Endothelial cell (in vitro differentiated cells): ENCODE data around the gene ITPA. TPM values are rescaled to one million over a fixed set of nuclear protein-coding genes. Genes with fewer than 3 reads are reported as not detected.

Experiments used
- DNase-seq: peaks from one replicate; pipeline ENCODE4 v3.0.0; 2021; ENCODE audit warnings: low spot score
- H3K27ac Mint-ChIP-seq: one replicate; pipeline ENCODE4 v1.8.0; 2021; ENCODE audit warnings: mixed read lengths, inconsistent platforms; ENCODE audit not compliant: unreplicated experiment
- H3K27me3 Mint-ChIP-seq: one replicate; pipeline ENCODE4 v1.8.0; 2021; ENCODE audit warnings: mild to moderate bottlenecking, moderate library complexity, mixed read lengths, inconsistent platforms; ENCODE audit not compliant: unreplicated experiment
- H3K36me3 Mint-ChIP-seq: one replicate; pipeline ENCODE4 v1.8.0; 2021; ENCODE audit warnings: mild to moderate bottlenecking, low read depth, mixed read lengths, inconsistent platforms; ENCODE audit not compliant: unreplicated experiment
- H3K4me1 Mint-ChIP-seq: one replicate; pipeline ENCODE4 v1.8.0; 2021; ENCODE audit warnings: mild to moderate bottlenecking, mixed read lengths, inconsistent platforms; ENCODE audit not compliant: unreplicated experiment
- H3K4me3 Mint-ChIP-seq: one replicate; pipeline ENCODE4 v1.8.0; 2021; ENCODE audit warnings: mild to moderate bottlenecking, mixed read lengths, inconsistent platforms; ENCODE audit not compliant: unreplicated experiment
- H3K9me3 Mint-ChIP-seq: one replicate; pipeline ENCODE4 v1.8.0; 2021; ENCODE audit warnings: mixed read lengths, inconsistent platforms; ENCODE audit not compliant: unreplicated experiment
- total RNA-seq: library from RNA; stranded (reverse); fragmentation: NEBNext Ultra II Directional; extraction: Animal tissue kit (Norgen Biotek cat#: 25700); gene quantifications from one replicate; pipeline ENCODE4 v1.2.1, GENCODE V29; 2021; ENCODE audit not compliant: unreplicated experiment
- TF ChIP-seq, protein P1 (sequence below): fragments of 200-600 bp; sonication (generic); IDR thresholded peaks from one replicate; pipeline ENCODE4 v1.5.0; 2021; ENCODE audit warnings: antibody characterized with exemption; ENCODE audit not compliant: unreplicated experiment

ITPA gene
- total RNA-seq, 1 donor from 2014 or later, result 45.9 TPM

DNA sequence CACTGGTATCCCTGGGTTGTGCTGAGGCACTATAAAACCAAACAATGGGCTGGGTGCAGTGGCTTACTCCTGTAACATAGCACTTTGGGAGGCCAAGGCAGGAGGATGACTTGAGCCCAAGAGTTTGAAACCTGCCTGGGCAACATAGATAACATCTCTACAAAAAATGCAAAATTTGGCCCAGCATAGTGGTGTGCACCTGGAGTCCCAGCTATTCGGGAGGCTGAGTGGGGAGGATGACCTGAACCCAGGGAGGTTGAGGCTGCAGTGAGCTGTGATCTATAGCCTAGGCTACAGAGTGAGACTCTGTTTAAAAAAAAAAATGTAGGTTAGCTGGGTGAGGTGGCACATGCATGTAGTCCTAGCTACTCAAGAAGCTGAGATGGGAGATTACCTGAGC is 37.4 kb downstream of the ITPA start:
- H3K36me3 Mint-ChIP-seq, result peaks cover 4% of the 10 kb centered on the region
- no peak for DNase-seq
- no peak overlapping the region for H3K4me3 Mint-ChIP-seq
- H3K27me3 Mint-ChIP-seq, result peaks cover 6% of the 10 kb centered on the region
- H3K27ac Mint-ChIP-seq, result no peak overlapping the region
- H3K9me3 Mint-ChIP-seq, result no peaks in the 10 kb centered on the region
- H3K4me1 Mint-ChIP-seq, result no peaks in the 10 kb centered on the region
- TF ChIP-seq, protein P1, sequence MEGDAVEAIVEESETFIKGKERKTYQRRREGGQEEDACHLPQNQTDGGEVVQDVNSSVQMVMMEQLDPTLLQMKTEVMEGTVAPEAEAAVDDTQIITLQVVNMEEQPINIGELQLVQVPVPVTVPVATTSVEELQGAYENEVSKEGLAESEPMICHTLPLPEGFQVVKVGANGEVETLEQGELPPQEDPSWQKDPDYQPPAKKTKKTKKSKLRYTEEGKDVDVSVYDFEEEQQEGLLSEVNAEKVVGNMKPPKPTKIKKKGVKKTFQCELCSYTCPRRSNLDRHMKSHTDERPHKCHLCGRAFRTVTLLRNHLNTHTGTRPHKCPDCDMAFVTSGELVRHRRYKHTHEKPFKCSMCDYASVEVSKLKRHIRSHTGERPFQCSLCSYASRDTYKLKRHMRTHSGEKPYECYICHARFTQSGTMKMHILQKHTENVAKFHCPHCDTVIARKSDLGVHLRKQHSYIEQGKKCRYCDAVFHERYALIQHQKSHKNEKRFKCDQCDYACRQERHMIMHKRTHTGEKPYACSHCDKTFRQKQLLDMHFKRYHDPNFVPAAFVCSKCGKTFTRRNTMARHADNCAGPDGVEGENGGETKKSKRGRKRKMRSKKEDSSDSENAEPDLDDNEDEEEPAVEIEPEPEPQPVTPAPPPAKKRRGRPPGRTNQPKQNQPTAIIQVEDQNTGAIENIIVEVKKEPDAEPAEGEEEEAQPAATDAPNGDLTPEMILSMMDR, result no peak

DNA sequence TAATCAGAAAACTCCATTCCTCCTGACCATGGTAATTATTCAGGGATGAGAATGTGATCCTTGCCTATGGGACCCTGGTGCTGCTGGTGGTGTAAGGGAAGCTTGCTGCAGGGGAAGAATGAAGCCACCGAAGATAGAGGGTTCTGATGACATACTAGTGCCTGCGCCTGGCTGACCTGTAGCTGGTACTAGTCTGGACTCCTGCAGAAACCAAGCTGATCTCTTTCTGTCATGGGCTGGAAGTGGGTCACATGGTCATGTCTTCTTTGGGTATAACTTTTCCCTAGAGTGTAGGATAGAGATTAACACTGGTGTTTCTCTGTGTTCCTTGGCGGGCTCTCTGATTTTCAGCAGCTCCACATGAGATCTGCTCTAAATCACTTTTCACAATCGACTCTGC is 38.3 kb downstream of the ITPA start:
- TF ChIP-seq, protein P1, result no peak
- H3K4me3 Mint-ChIP-seq, result no peak overlapping the region
- no peaks in the 10 kb centered on the region for H3K27me3 Mint-ChIP-seq
- H3K9me3 Mint-ChIP-seq, result no peaks in the 10 kb centered on the region
- peaks cover 7% of the 10 kb centered on the region for H3K36me3 Mint-ChIP-seq
- no peaks in the 10 kb centered on the region for H3K4me1 Mint-ChIP-seq
- DNase-seq, result no peak
- H3K27ac Mint-ChIP-seq, result no peak overlapping the region

DNA sequence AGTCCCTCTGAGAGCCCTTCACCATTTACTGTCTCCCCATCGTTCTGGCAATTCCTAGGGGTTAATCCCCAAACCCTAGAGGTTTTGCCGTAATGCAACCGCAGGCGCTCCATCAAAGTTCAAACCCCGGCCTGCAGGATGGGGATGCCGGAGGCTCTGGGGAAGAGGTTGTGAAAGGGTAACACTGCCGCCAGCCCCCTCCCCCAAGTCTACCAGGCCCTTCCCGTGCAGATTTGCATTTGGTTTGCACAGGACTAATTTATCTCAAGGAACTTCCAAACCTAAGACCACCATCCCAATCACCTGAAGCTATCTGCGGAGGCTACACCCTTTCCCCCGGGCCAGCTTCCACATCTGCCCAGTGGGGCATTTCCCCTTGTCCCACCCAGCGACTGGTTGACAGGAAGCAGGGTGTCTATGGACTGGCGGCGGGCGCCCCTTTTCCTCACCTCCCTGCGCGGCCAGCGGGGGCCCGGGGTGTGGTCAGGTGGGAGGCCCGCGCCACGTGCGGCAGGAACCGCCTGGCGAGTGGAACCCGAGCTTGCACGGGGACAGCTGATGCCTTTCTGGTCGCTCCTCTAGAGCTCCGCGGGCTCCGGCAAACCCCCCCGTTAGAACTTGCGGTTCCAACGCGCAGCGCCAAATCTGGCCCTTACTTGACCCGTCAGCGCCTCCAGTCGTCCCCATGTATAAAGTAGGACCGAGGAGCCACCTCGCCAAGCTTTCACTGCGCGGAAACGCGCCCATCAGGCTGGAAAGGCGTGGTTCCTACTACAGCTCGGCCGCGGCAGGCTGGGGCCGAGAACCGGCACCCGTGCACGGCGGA is 39.1 kb downstream of the ITPA start:
- Mint-ChIP-seq H3K27ac (no peak overlapping the region), H3K36me3 (peaks cover 9% of the 10 kb centered on the region), H3K4me3 (no peak overlapping the region), H3K4me1 (no peaks in the 10 kb centered on the region), H3K9me3 (no peaks in the 10 kb centered on the region), H3K27me3 (no peaks in the 10 kb centered on the region)
- DNase-seq, result peak; percentile 34
- TF ChIP-seq, protein P1, result no peak

DNA sequence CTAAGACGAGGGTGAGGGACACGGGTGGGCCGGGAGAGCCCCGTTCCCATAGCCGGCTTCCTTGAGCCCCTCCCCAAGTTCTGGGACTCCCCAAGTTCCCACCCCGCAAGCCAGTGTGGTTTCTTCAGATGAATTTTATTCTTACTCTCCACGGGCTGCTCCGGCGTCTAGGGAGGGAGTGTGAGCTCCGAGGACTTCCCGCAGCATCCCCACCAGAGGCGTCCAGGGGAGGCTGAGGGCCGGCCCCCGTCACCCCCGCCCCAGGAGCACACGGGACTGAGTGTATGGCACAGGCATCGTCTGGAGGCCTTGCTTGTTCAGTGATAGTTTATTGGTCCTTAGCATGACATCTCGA is 39.7 kb downstream of the ITPA start:
- TF ChIP-seq, protein P1, result no peak
- H3K4me3 Mint-ChIP-seq, result no peak overlapping the region

DNA sequence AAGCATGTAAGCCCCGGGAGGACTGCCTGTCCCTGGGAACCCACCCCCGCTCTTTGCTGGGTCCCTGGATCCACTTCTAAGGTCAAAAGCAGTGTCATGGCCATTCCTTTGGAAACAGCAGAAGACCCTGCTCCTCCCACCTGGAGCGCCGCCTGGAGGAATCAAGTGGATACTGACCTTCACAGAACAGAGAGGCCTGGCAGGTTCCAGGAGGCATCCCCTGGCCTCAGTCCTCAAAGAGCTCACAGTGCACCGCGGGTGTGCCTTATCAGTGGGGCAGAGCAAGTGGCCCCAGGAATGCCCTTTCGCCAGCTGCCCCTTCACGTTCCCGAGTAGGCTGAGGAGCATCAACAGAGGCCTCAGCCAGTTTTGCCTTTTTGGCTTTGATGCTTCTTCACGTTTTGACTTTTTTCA is 40.8 kb downstream of the ITPA start:
- Mint-ChIP-seq H3K27ac (no peak overlapping the region), H3K9me3 (no peaks in the 10 kb centered on the region), H3K4me1 (no peaks in the 10 kb centered on the region), H3K27me3 (no peaks in the 10 kb centered on the region), H3K36me3 (peaks cover 12% of the 10 kb centered on the region), H3K4me3 (no peak overlapping the region)
- peak; percentile 66 for DNase-seq
- TF ChIP-seq, protein P1, result peak; percentile 47

More for the DNA sequence above, 39.7 kb downstream of the ITPA start:
- Mint-ChIP-seq H3K36me3 (peaks cover 9% of the 10 kb centered on the region), H3K4me1 (no peaks in the 10 kb centered on the region), H3K27ac (no peak overlapping the region), H3K27me3 (no peaks in the 10 kb centered on the region), H3K9me3 (no peaks in the 10 kb centered on the region)
- no peak for DNase-seq
